CD8-positive, alpha-beta memory T cell (primary cell): ENCODE measurements around the gene HSPBP1. TPM values are rescaled to one million over a fixed set of nuclear protein-coding genes. Genes with fewer than 3 reads are reported as not detected.
A peak's percentile ranks its signal among the peaks of the same experiment; 100 is the strongest.

ENCODE experiments used
- CTCF ChIA-PET: fragments of 350-600 bp; sonication (Branson Sonifier 250); formaldehyde crosslinking; loops from one replicate; lab custom pipeline; 2021; ENCODE audit warnings: antibody characterized with exemption; lab: Charles Lee
- POLR2A ChIA-PET: fragments of 350-600 bp; sonication (Branson Sonifier 250); formaldehyde crosslinking; loops from one replicate; lab custom pipeline; 2021; ENCODE audit warnings: antibody characterized with exemption; lab: Charles Lee
- DNase-seq, 5 donors: peaks; one replicate each; pipeline versions ENCODE4 v3.0.0 to v3.0.0-alpha.2; 2020 to 2022; ENCODE audit warnings: mixed read lengths in 1 of 5
- H3K27ac ChIP-seq: one replicate; pipeline ENCODE4 v1.7.0; 2013; ENCODE audit warnings: low read depth, mild to moderate bottlenecking, low read length, moderate library complexity
- H3K27me3 ChIP-seq: 2 replicates; pipeline ENCODE4 v1.7.0; 2013; ENCODE audit warnings: low read length, mild to moderate bottlenecking; ENCODE audit not compliant: insufficient read depth, poor library complexity, severe bottlenecking
- H3K36me3 ChIP-seq: 2 replicates; pipeline ENCODE4 v1.7.0; 2013; ENCODE audit warnings: mild to moderate bottlenecking, low read length, moderate library complexity; ENCODE audit not compliant: insufficient read depth
- H3K4me1 ChIP-seq: 2 replicates; pipeline ENCODE4 v1.7.0; 2013; ENCODE audit warnings: mild to moderate bottlenecking, low read length, moderate library complexity; ENCODE audit not compliant: insufficient read depth
- H3K4me3 ChIP-seq: 2 replicates; pipeline ENCODE4 v1.7.0; 2013; ENCODE audit warnings: mild to moderate bottlenecking, low read length
- H3K9me3 ChIP-seq: 2 replicates; pipeline ENCODE4 v1.7.0; 2013; ENCODE audit warnings: mild to moderate bottlenecking, low read length
- H3K27ac Mint-ChIP-seq, 8 donors: one replicate each; pipeline ENCODE4 v1.8.0; 2020 to 2021; ENCODE audit warnings: mixed read lengths in 8 of 8, mild to moderate bottlenecking in 6 of 8, inconsistent platforms in 3 of 8, moderate library complexity in 3 of 8
- H3K27me3 Mint-ChIP-seq, 2 donors: one replicate each; pipeline ENCODE4 v1.8.0; 2020 to 2021; ENCODE audit warnings: mixed read lengths in 2 of 2, mild to moderate bottlenecking in 1 of 2, moderate library complexity in 1 of 2
- H3K36me3 Mint-ChIP-seq, 3 donors: one replicate each; pipeline ENCODE4 v1.8.0; 2020 to 2021; ENCODE audit warnings: mixed read lengths in 3 of 3, inconsistent platforms in 1 of 3, mild to moderate bottlenecking in 1 of 3
- H3K4me1 Mint-ChIP-seq, 3 donors: one replicate each; pipeline ENCODE4 v1.8.0; 2020 to 2021; ENCODE audit warnings: mixed read lengths in 3 of 3, inconsistent platforms in 1 of 3, mild to moderate bottlenecking in 1 of 3
- H3K4me3 Mint-ChIP-seq, 7 donors: one replicate each; pipeline ENCODE4 v1.8.0; 2020 to 2021; ENCODE audit warnings: mixed read lengths in 7 of 7, mild to moderate bottlenecking in 6 of 7, moderate library complexity in 4 of 7, inconsistent platforms in 2 of 7
- H3K9me3 Mint-ChIP-seq, 5 donors: one replicate each; pipeline ENCODE4 v1.8.0; 2020 to 2022; ENCODE audit warnings: mixed read lengths in 5 of 5, mild to moderate bottlenecking in 3 of 5, moderate library complexity in 2 of 5, inconsistent platforms in 1 of 5
- polyA plus RNA-seq: library from polyadenylated mRNA; unstranded; fragments of 300-500 nt; fragmentation: Illumina TruSeq; gene quantifications from one replicate; pipeline ENCODE4 v1.2.3, GENCODE V29; 2021
- total RNA-seq, 2 experiments: library from RNA; stranded (reverse); gene quantifications; one replicate each; pipeline ENCODE4 v1.2.3, GENCODE V29; 2021

Gene HSPBP1
- total and polyA plus RNA-seq, 3 experiments from 2014 or later: 46.4 to 84.1 (median 82.9) TPM

GRCh38 chr19:55320844-55321419, 41.0 kb upstream of the HSPBP1 start:
- DNase-seq: no peak
- H3K4me3 ChIP-seq: no peak overlapping the region
- ChIA-PET CTCF (interaction anchor here (0.5 to 0.7 kb wide), 2 partner anchors 18 to 292 kb away, joined by 3 to 4 read pairs; no protein-coding TSS in a partner anchor), POLR2A (interaction anchor here (0.7 kb wide), 1 partner anchor 18 kb away, joined by 3 read pairs; no protein-coding TSS in a partner anchor)
- H3K9me3 ChIP-seq: no peaks in the 10 kb centered on the region
- no peaks in the 10 kb centered on the region for H3K9me3 Mint-ChIP-seq
- no peaks in the 10 kb centered on the region for H3K4me1 ChIP-seq
- H3K27ac Mint-ChIP-seq: peak overlapping the region in 1 of 8 donors; percentile 77
- no peak overlapping the region for H3K27ac ChIP-seq
- H3K27me3 Mint-ChIP-seq: peaks cover 3 to 15% of the 10 kb centered on the region in 2 donors
- peaks cover 0 to 1% (median 0%) of the 10 kb centered on the region in 3 donors for H3K4me1 Mint-ChIP-seq
- no peak overlapping the region for H3K4me3 Mint-ChIP-seq
- no peaks in the 10 kb centered on the region for H3K36me3 ChIP-seq
- H3K27me3 ChIP-seq: no peaks in the 10 kb centered on the region
- no peaks in the 10 kb centered on the region for H3K36me3 Mint-ChIP-seq

- Histone ChIP-seq H3K36me3 (no peaks in the 10 kb centered on the region), H3K27ac (no peak overlapping the region), H3K4me1 (no peaks in the 10 kb centered on the region), H3K27me3 (no peaks in the 10 kb centered on the region), H3K9me3 (no peaks in the 10 kb centered on the region), H3K4me3 (no peak overlapping the region)
- H3K27ac Mint-ChIP-seq: no peak overlapping the region
- DNase-seq: no peak
- peaks cover 3 to 15% of the 10 kb centered on the region in 2 donors for H3K27me3 Mint-ChIP-seq
- H3K4me3 Mint-ChIP-seq: no peak overlapping the region
- POLR2A ChIA-PET: interaction anchor here (0.6 kb wide), 1 partner anchor 47 kb away, joined by 7 read pairs; no protein-coding TSS in a partner anchor
- H3K9me3 Mint-ChIP-seq: no peaks in the 10 kb centered on the region
- CTCF ChIA-PET: interaction anchor here (1.1 kb wide), 1 partner anchor 18 kb away, joined by 3 read pairs; no protein-coding TSS in a partner anchor
- peaks cover 0 to 1% (median 0%) of the 10 kb centered on the region in 3 donors for H3K4me1 Mint-ChIP-seq
- H3K36me3 Mint-ChIP-seq: no peaks in the 10 kb centered on the region
These were observed 39.9 kb upstream of the HSPBP1 start for GRCh38 chr19:55319785-55320184.

- Mint-ChIP-seq H3K27ac (peak overlapping the region in 1 of 8 donors; percentile 9), H3K4me1 (no peaks in the 10 kb centered on the region), H3K4me3 (no peak overlapping the region), H3K9me3 (no peaks in the 10 kb centered on the region), H3K27me3 (peaks cover 0 to under 1% of the 10 kb centered on the region in 2 donors), H3K36me3 (no peaks in the 10 kb centered on the region)
- ChIA-PET POLR2A (no interaction called here), CTCF (no interaction called here)
- H3K27me3 ChIP-seq: no peaks in the 10 kb centered on the region
- H3K4me3 ChIP-seq: no peak overlapping the region
- no peak overlapping the region for H3K27ac ChIP-seq
- no peaks in the 10 kb centered on the region for H3K4me1 ChIP-seq
- no peaks in the 10 kb centered on the region for H3K9me3 ChIP-seq
- H3K36me3 ChIP-seq: no peaks in the 10 kb centered on the region
- DNase-seq: no peak
These were observed 36.7 kb upstream of the HSPBP1 start for GRCh38 chr19:55316646-55317045.

- Histone ChIP-seq H3K4me1 (no peaks in the 10 kb centered on the region), H3K9me3 (no peaks in the 10 kb centered on the region), H3K27me3 (no peaks in the 10 kb centered on the region), H3K4me3 (no peak overlapping the region), H3K36me3 (no peaks in the 10 kb centered on the region), H3K27ac (no peak overlapping the region)
- no peaks in the 10 kb centered on the region for H3K36me3 Mint-ChIP-seq
- H3K4me3 Mint-ChIP-seq: no peak overlapping the region
- peak overlapping the region in 2 of 8 donors; percentile 9 to 10 for H3K27ac Mint-ChIP-seq
- DNase-seq: no peak
- no peaks in the 10 kb centered on the region for H3K4me1 Mint-ChIP-seq
- no peaks in the 10 kb centered on the region for H3K9me3 Mint-ChIP-seq
- ChIA-PET CTCF (no interaction called here), POLR2A (no interaction called here)
- H3K27me3 Mint-ChIP-seq: no peaks in the 10 kb centered on the region
These were observed 36.1 kb upstream of the HSPBP1 start for GRCh38 chr19:55315956-55316525.

- POLR2A ChIA-PET: no interaction called here
- Histone ChIP-seq H3K27ac (no peak overlapping the region), H3K36me3 (no peaks in the 10 kb centered on the region), H3K9me3 (no peaks in the 10 kb centered on the region), H3K4me3 (no peak overlapping the region), H3K4me1 (no peaks in the 10 kb centered on the region), H3K27me3 (no peaks in the 10 kb centered on the region)
- Mint-ChIP-seq H3K27me3 (no peaks in the 10 kb centered on the region), H3K9me3 (no peaks in the 10 kb centered on the region), H3K4me1 (no peaks in the 10 kb centered on the region), H3K36me3 (no peaks in the 10 kb centered on the region), H3K4me3 (no peak overlapping the region), H3K27ac (no peak overlapping the region)
- DNase-seq: no peak
- CTCF ChIA-PET: no interaction called here
These were observed 34.5 kb upstream of the HSPBP1 start for GRCh38 chr19:55314396-55314795.

- ChIA-PET POLR2A (interaction anchor here (0.7 kb wide), 1 partner anchor 27 kb away, joined by 3 read pairs; the partner anchor contains the start of gene KMT5C), CTCF (interaction anchor here (1.5 to 1.6 kb wide), 2 partner anchors 11 to 20 kb away, joined by 5 read pairs; no protein-coding TSS in a partner anchor)
- Mint-ChIP-seq H3K4me3 (no peak overlapping the region), H3K27me3 (no peaks in the 10 kb centered on the region), H3K27ac (no peak overlapping the region), H3K4me1 (no peaks in the 10 kb centered on the region), H3K36me3 (no peaks in the 10 kb centered on the region), H3K9me3 (no peaks in the 10 kb centered on the region)
- H3K36me3 ChIP-seq: no peaks in the 10 kb centered on the region
- DNase-seq: no peak
- no peak overlapping the region for H3K27ac ChIP-seq
- H3K4me3 ChIP-seq: no peak overlapping the region
- no peaks in the 10 kb centered on the region for H3K27me3 ChIP-seq
- H3K9me3 ChIP-seq: no peaks in the 10 kb centered on the region
- H3K4me1 ChIP-seq: no peaks in the 10 kb centered on the region
These were observed 33.0 kb upstream of the HSPBP1 start for GRCh38 chr19:55312621-55313512.

GRCh38 chr19:55311797-55312196, 31.9 kb upstream of the HSPBP1 start:
- POLR2A ChIA-PET: no interaction called here
- no peaks in the 10 kb centered on the region for H3K4me1 ChIP-seq
- H3K27me3 ChIP-seq: no peaks in the 10 kb centered on the region
- Mint-ChIP-seq H3K4me3 (no peak overlapping the region), H3K4me1 (no peaks in the 10 kb centered on the region), H3K27ac (no peak overlapping the region), H3K27me3 (no peaks in the 10 kb centered on the region), H3K9me3 (no peaks in the 10 kb centered on the region), H3K36me3 (no peaks in the 10 kb centered on the region)
- H3K36me3 ChIP-seq: no peaks in the 10 kb centered on the region
- H3K27ac ChIP-seq: no peak overlapping the region
- no peak overlapping the region for H3K4me3 ChIP-seq
- DNase-seq: no peak
- CTCF ChIA-PET: interaction anchor here (1.5 to 1.6 kb wide), 2 partner anchors 10 to 19 kb away, joined by 5 read pairs; no protein-coding TSS in a partner anchor
- H3K9me3 ChIP-seq: no peaks in the 10 kb centered on the region
